Stimulated activated memory B cell treated with anti-CD40 and anti-IgM and Interleukin-4, amounts not matched to agents 10 μg/mL and 1 μg/mL and 100 μg/mL, for 72 hours (primary cell): ENCODE results near the gene MT1F.
"Not testable (repeated sequence)": the region's sequence is repeated elsewhere in the genome, so short reads cannot be mapped to it uniquely, and the experiment has no call there.

Experiments used
- ATAC-seq: fragments of 150-1000 bp; cut with Tn5 transposase; 2 replicates; pipeline ENCODE4 v1.10.0; 2021
- H3K27ac Mint-ChIP-seq: one replicate; pipeline ENCODE4 v1.8.0; 2022; ENCODE audit warnings: mild to moderate bottlenecking, mixed read lengths
- H3K27me3 Mint-ChIP-seq: one replicate; pipeline ENCODE4 v1.8.0; 2022; ENCODE audit warnings: mixed read lengths
- H3K36me3 Mint-ChIP-seq: one replicate; pipeline ENCODE4 v1.8.0; 2022; ENCODE audit warnings: mixed read lengths
- H3K4me1 Mint-ChIP-seq: one replicate; pipeline ENCODE4 v1.8.0; 2022; ENCODE audit warnings: mixed read lengths
- H3K4me3 Mint-ChIP-seq: one replicate; pipeline ENCODE4 v1.8.0; 2022; ENCODE audit warnings: mild to moderate bottlenecking, moderate library complexity, mixed read lengths
- H3K9me3 Mint-ChIP-seq: one replicate; pipeline ENCODE4 v1.8.0; 2022; ENCODE audit warnings: mixed read lengths

Gene MT1F

DNA sequence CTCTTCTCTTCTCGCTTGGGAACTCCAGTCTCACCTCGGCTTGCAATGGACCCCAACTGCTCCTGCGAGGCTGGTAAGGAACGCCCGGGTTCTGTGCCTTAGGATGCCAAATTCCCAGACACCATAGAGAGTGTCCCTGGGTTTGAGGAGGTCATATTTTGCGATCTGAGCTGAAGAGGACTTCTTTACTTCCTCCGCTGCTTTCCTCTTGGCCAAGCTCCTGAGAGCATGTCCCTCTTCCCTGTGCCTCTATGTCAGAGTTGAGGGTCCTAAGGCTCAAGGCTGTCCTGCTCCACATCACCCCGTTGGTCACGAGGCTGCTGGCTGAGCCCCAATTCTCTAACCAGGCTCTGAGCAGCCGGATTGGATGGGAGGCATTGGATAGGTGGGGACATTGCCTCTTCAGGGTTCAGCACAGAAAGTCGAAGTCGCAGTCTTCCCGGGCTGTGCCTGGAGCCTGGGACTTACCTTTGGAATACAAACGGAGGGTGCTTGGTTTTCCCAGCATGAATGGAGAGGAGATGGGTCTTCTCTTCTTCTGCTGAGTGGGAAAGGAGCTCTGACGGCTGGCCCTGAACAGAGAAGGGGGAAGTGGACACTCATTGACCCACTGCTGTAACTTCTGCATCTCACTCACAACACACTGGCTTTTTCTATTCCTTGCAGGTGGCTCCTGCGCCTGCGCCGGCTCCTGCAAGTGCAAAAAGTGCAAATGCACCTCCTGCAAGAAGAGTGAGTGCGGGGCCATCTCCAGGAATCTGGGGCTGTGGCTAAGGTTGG, 12.3 kb downstream of the MT1F start:
- Mint-ChIP-seq H3K36me3 (no peaks in the 10 kb centered on the region), H3K9me3 (no peaks in the 10 kb centered on the region), H3K27me3 (peaks cover 93% of the 10 kb centered on the region), H3K4me1 (peaks cover 24% of the 10 kb centered on the region), H3K4me3 (peak overlapping the region; percentile 46), H3K27ac (no peak overlapping the region)
- no peak for ATAC-seq

- Mint-ChIP-seq H3K9me3 (no peaks in the 10 kb centered on the region), H3K36me3 (no peaks in the 10 kb centered on the region), H3K4me3 (no peak overlapping the region), H3K27ac (no peak overlapping the region), H3K4me1 (peaks cover 29% of the 10 kb centered on the region), H3K27me3 (peaks cover 93% of the 10 kb centered on the region)
- no peak for ATAC-seq
Observed at GRCh38 chr16:56670620-56670934, 12.8 kb downstream of the MT1F start.

DNA sequence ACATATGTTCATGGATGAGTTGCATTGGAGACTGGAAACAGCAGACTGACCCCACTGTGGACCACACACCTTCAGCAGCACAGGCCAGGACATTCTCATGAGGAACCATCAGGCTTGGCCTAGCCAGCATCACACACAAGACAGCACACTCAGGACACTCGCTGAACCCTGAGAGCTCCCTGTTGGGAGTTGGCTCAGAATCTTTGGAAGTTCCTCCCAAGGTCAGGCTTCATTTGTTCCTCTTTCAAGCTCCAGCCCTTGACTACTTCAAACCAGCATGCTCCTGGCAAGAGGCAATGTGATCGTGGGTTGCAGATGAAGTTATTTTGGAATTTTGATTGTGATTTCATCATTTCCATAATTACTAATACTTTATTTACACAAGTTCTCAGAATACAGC, 13.9 kb downstream of the MT1F start:
- peaks cover 93% of the 10 kb centered on the region for H3K27me3 Mint-ChIP-seq
- not testable (repeated sequence) for ATAC-seq, H3K36me3 Mint-ChIP-seq

DNA sequence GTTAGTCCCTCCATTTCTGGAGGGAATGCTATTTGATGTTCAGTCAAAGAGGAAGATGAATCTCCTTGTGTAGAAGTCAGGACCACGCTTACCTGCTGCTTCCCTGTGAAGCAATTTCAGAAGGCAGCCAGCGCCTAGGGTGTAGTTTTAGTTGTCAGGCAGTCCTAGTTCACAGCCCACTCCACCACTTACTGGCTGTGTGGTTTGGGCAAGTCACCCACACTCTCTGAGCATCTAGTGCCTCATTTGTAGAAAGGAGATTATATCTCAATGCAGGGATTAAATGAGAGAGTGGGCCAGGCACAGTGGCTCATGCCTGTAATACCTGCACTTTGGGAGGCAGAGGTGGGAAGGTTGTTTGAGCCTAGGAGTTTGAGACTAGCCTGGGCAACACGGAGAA, 14.4 kb downstream of the MT1F start:
- peaks cover 92% of the 10 kb centered on the region for H3K27me3 Mint-ChIP-seq
- not testable (repeated sequence) for H3K4me3 Mint-ChIP-seq, ATAC-seq, H3K36me3 Mint-ChIP-seq, H3K27ac Mint-ChIP-seq, H3K9me3 Mint-ChIP-seq
- peaks cover 40% of the 10 kb centered on the region for H3K4me1 Mint-ChIP-seq

More for the DNA sequence above, 13.9 kb downstream of the MT1F start:
- not testable (repeated sequence) for H3K9me3 Mint-ChIP-seq, H3K27ac Mint-ChIP-seq, H3K4me3 Mint-ChIP-seq
- H3K4me1 Mint-ChIP-seq, result peaks cover 40% of the 10 kb centered on the region

DNA sequence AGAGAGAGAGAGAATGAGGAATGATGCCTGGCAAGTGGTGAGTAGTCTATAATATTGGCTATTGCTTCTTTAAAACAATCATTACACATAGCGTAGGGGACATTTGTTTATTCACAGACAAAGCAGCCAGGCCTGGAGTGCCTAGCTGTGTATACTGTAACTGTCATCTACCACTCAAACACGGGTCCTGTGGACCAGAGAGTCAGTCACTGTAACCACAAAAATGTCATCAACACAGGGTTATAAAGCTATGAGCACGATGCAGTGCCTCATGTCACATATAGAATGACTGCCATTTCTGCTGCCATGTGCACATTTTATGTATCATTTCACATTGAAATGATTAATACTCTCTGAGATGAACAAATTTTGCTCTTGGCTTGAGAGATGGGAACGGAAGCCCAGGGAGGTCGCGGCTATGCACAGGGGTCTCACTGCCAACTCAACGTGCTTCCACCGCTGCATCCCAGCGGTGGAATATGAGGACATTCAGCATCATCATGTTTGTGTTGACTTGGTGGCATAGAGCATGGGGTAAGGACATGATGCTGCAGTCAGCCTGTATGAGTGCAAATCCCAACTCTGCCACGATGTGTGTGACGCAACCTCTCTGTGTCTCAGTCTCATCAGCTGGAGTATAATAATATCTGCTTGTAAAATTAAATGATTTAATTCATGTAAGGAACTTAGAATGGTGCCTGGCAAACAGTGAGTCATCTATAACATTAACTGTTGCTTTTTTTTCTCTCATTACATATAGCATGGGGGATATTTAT, 15.2 kb downstream of the MT1F start:
- Mint-ChIP-seq H3K36me3 (no peaks in the 10 kb centered on the region), H3K4me3 (no peak overlapping the region), H3K27ac (no peak overlapping the region), H3K27me3 (peaks cover 84% of the 10 kb centered on the region), H3K9me3 (no peaks in the 10 kb centered on the region), H3K4me1 (peaks cover 36% of the 10 kb centered on the region)
- no peak for ATAC-seq

GRCh38 chr16:56673921-56674320, 16.2 kb downstream of the MT1F start:
- Mint-ChIP-seq H3K27ac (no peak overlapping the region), H3K27me3 (peaks cover 74% of the 10 kb centered on the region), H3K36me3 (no peaks in the 10 kb centered on the region), H3K4me1 (peaks cover 26% of the 10 kb centered on the region), H3K4me3 (no peak overlapping the region), H3K9me3 (no peaks in the 10 kb centered on the region)
- ATAC-seq, result no peak

GRCh38 chr16:56674570-56674969, 16.8 kb downstream of the MT1F start:
- H3K4me1 Mint-ChIP-seq, result peaks cover 20% of the 10 kb centered on the region
- not testable (repeated sequence) for H3K36me3 Mint-ChIP-seq, ATAC-seq, H3K27ac Mint-ChIP-seq, H3K4me3 Mint-ChIP-seq, H3K9me3 Mint-ChIP-seq
- H3K27me3 Mint-ChIP-seq, result peaks cover 68% of the 10 kb centered on the region

DNA sequence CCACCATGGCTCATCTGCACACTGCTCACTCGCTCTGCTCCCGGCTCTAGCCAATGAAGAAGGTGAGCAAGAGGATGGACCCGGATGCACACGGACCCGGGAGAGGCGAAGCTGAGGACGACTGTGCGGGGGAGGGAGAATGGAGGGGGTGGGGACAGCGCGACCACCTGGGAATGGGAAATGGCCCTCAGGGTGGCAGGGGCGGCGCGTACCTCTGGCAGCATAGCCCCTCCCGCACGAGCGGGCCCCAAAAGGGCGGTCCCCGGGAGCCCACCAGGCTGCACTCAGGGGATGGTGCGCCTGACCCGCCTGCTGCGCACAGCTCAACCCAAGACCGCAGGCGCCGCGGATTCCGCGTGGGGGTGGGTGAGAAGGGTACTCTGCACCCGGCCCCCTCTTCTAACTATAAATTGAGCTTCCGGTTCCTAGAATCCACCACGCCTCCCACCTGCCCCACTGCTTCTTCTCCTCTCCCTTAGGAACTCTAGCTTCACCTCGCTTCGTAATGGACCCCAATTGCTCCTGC, 18.0 kb downstream of the MT1F start:
- Mint-ChIP-seq H3K4me3 (peak overlapping the region; percentile 72), H3K4me1 (peaks cover 15% of the 10 kb centered on the region), H3K9me3 (no peaks in the 10 kb centered on the region), H3K27ac (no peak overlapping the region), H3K27me3 (peaks cover 56% of the 10 kb centered on the region), H3K36me3 (no peaks in the 10 kb centered on the region)
- no peak for ATAC-seq

DNA sequence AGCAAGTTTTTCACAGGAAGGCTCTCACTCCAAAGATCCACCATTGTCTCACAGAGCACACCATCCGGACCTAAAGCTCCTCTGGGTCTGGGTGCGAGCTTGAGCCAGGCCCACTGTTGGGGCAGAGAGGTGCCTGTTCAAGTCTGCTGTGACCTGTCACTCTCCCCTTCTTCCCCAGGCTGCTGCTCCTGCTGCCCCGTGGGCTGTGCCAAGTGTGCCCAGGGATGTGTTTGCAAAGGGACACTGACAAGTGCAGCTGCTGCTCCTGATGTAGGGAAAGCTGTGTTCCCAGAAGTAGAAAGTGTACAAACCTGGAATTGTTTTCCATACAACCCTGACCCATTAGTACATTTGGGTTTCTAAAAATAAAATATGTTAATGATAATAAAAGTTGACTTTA, 19.7 kb downstream of the MT1F start:
- Mint-ChIP-seq H3K9me3 (no peaks in the 10 kb centered on the region), H3K36me3 (no peaks in the 10 kb centered on the region), H3K27ac (no peak overlapping the region), H3K27me3 (peaks cover 43% of the 10 kb centered on the region), H3K4me3 (no peak overlapping the region), H3K4me1 (peaks cover 28% of the 10 kb centered on the region)
- ATAC-seq, result no peak

GRCh38 chr16:56679078-56679730, 21.4 kb downstream of the MT1F start:
- Mint-ChIP-seq H3K27me3 (peaks cover 37% of the 10 kb centered on the region), H3K4me1 (peaks cover 31% of the 10 kb centered on the region), H3K27ac (no peak overlapping the region), H3K9me3 (no peaks in the 10 kb centered on the region), H3K4me3 (no peak overlapping the region), H3K36me3 (no peaks in the 10 kb centered on the region)
- no peak for ATAC-seq

DNA sequence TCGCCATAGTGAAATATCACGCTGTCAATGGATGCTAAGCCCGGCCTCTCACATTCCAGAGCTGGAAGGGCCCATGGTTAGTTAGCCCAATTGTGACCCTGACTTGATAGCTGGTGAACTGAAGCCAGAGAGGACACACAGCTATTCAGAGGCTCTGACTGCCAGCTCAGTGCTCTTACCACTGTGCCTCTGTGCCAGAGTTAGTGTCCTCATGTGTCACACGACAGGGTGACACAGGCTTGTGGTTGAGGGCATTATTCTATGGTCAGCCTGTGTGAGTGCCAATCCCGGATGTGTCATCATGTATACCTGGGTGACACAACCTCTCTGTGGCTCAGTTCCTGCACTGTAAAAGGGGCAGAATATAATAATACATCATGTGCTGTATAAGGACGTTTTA, 22.1 kb downstream of the MT1F start:
- ATAC-seq, result no peak
- Mint-ChIP-seq H3K9me3 (no peaks in the 10 kb centered on the region), H3K27me3 (peaks cover 37% of the 10 kb centered on the region), H3K4me3 (no peak overlapping the region), H3K27ac (no peak overlapping the region), H3K36me3 (no peaks in the 10 kb centered on the region), H3K4me1 (peaks cover 31% of the 10 kb centered on the region)

- H3K27me3 Mint-ChIP-seq, result peaks cover 29% of the 10 kb centered on the region
- H3K36me3 Mint-ChIP-seq, result no peaks in the 10 kb centered on the region
- peak within 1 kb of the TSS; percentile 95 for H3K4me3 Mint-ChIP-seq
- peaks cover 3% of the 10 kb centered on the region for H3K9me3 Mint-ChIP-seq
- peaks cover 16% of the 10 kb centered on the region for H3K4me1 Mint-ChIP-seq
- peak; percentile 99 for ATAC-seq
- peak within 1 kb of the TSS; percentile 82 for H3K27ac Mint-ChIP-seq
Observed at GRCh38 chr16:56681939-56682702, 24.4 kb downstream of the MT1F start, which contains the start of gene MT1X. TSS of gene MT1X (plus strand) at chr16:56682470. CDS start at chr16:56682541, 71 bp downstream.

GRCh38 chr16:56682703-56683397, 25.1 kb downstream of the MT1F start:
- Mint-ChIP-seq H3K36me3 (no peaks in the 10 kb centered on the region), H3K27ac (peak overlapping the region; percentile 82), H3K4me3 (peak overlapping the region; percentile 95), H3K27me3 (peaks cover 33% of the 10 kb centered on the region), H3K9me3 (peaks cover 3% of the 10 kb centered on the region), H3K4me1 (peaks cover 16% of the 10 kb centered on the region)
- ATAC-seq, result no peak

DNA sequence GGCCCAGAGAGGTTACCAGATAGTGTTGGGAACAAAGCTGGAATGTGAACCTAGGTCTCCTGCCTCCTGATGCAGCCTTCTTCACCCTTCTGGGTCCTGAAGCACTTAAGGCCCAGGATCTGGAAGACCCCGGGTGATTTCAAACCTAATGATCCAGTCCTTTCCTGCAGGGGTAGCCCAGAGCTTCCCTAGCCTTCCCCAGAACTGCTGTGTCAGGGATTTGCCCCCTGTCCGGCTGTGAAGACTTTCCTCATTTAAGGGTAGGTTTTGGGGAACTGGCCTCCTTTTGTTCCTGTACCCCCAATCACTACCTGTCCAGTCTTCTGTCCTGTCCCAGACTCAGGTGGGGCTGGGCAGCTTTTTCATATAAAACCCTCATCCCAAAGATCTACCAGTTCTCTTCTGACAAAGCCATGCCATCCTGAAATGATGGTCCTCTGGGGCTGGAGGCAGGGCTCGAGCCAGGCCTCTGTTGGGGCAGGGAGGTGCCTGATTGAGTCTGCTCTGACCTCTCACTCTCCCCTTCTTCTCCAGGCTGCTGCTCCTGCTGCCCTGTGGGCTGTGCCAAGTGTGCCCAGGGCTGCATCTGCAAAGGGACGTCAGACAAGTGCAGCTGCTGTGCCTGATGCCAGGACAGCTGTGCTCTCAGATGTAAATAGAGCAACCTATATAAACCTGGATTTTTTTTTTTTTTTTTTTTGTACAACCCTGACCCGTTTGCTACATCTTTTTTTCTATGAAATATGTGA, 25.8 kb downstream of the MT1F start:
- Mint-ChIP-seq H3K9me3 (peaks cover 3% of the 10 kb centered on the region), H3K27ac (no peak overlapping the region), H3K4me1 (peaks cover 16% of the 10 kb centered on the region), H3K4me3 (no peak overlapping the region), H3K36me3 (no peaks in the 10 kb centered on the region), H3K27me3 (peaks cover 38% of the 10 kb centered on the region)
- no peak for ATAC-seq
